ENCODE results near the gene PET100.

The PET100 gene, protein sequence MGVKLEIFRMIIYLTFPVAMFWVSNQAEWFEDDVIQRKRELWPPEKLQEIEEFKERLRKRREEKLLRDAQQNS

DNA sequence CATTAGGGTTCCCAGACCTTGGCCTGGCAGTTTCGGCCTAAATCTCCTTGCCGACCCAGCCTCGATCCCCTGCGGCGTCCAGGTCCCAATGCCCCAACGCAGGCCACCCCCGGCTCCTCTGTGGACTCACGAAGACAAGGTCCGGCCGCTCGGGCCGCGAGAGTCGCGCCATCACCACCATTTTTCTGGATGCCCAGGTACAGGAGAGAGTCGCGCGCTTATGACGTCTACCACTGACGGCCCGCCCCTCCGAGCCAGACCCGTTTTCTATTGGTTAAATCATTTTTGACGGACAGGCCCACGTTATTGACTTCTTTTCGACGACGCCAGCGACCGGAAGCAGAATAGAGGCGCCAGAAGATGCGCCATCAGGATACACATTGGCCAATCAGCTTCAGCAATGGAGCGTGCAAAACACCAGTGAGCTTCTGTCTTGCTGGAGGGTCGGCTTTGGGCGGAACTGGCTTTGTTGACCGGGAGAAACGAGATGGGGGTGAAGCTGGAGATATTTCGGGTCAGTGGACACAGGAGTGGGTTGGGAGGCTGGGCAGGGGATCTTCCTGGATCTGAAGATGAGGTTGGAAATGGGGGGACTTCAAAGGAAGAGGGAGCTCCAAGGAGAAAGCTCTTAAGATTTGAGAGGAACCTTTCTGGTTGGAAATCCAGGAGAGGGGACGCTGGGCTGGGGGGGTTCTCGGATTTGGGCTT lies at the start of gene PET100, which contains the start of gene XAB2:
Gene PET100 (plus strand): TSS at position 447 of the 708 bp plus-strand sequence. CDS start 41 bp downstream, at position 488.
Gene XAB2 (minus strand): TSS at position 199 of the 708 bp plus-strand sequence. CDS start 18 bp downstream, at position 181.
- H4K20me1 ChIP-seq (ENCODE audit: control insufficient read depth, insufficient read depth, low read depth, low read length), result no peaks in the 10 kb centered on the region
- peaks cover 60% of the 10 kb centered on the region for H3K79me2 ChIP-seq (ENCODE audit: control insufficient read depth, low read length)
- H3K36me3 ChIP-seq (ENCODE audit: control insufficient read depth, low read length), result peaks cover 24% of the 10 kb centered on the region

DNA sequence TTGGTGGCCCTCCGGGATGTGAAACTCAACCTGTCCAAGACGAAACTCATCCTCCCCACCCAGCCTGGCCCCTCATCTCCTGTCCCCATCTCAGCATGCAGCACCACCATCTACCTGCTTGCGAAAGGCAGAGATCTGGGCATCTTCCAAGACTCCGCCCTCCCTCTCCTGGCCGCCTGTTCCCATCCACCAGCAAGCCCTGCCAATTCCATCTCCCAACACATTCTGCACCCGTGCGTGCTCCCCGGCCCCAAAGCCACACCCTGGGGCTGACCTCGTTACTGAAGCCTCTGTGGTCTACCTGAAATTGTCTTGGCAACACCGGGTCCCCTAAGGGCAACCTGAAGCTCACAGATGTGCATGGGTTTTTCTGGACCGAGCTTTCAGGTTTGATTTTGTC lies 47.1 kb upstream of the PET100 start:
- Histone ChIP-seq H3F3A (ENCODE audit: control insufficient read depth, insufficient read depth) (no peaks in the 10 kb centered on the region), H3K9me3 (ENCODE audit: control insufficient read depth, insufficient read depth, low read length) (no peaks in the 10 kb centered on the region), H3K4me3 (ENCODE audit: low read length) (no peak overlapping the region), H3K4me2 (ENCODE audit: low read length) (no peak overlapping the region), H3K27ac (ENCODE audit: low read depth, low read length) (no peak overlapping the region), H3K27me3 (ENCODE audit: control insufficient read depth, low read length) (no peaks in the 10 kb centered on the region; the same call in 1 of the 2 replicates), H3K36me3 (ENCODE audit: control insufficient read depth, low read length) (no peaks in the 10 kb centered on the region), H3K9me2 (replicated peaks; ENCODE audit: control insufficient read depth, low read length) (no peaks in the 10 kb centered on the region), H3K79me2 (ENCODE audit: control insufficient read depth, low read length) (no peaks in the 10 kb centered on the region), H3K4me1 (ENCODE audit: control insufficient read depth, low read length) (no peaks in the 10 kb centered on the region), H4K20me1 (ENCODE audit: control insufficient read depth, insufficient read depth, low read depth, low read length) (no peaks in the 10 kb centered on the region)
- no peak for TF ChIP-seq EZH2phosphoT487 (IDR thresholded peaks at IDR 0.05; ENCODE audit: borderline replicate concordance, low read length)
- TF ChIP-seq, protein P1, sequence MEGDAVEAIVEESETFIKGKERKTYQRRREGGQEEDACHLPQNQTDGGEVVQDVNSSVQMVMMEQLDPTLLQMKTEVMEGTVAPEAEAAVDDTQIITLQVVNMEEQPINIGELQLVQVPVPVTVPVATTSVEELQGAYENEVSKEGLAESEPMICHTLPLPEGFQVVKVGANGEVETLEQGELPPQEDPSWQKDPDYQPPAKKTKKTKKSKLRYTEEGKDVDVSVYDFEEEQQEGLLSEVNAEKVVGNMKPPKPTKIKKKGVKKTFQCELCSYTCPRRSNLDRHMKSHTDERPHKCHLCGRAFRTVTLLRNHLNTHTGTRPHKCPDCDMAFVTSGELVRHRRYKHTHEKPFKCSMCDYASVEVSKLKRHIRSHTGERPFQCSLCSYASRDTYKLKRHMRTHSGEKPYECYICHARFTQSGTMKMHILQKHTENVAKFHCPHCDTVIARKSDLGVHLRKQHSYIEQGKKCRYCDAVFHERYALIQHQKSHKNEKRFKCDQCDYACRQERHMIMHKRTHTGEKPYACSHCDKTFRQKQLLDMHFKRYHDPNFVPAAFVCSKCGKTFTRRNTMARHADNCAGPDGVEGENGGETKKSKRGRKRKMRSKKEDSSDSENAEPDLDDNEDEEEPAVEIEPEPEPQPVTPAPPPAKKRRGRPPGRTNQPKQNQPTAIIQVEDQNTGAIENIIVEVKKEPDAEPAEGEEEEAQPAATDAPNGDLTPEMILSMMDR (IDR thresholded peaks at IDR 0.05; ENCODE audit: low read depth, low read length, poor library complexity, severe bottlenecking), result no peak

More for the DNA sequence above, at the start of gene PET100, which contains the start of gene XAB2:
- no peak for TF ChIP-seq EZH2phosphoT487 (IDR thresholded peaks at IDR 0.05; ENCODE audit: borderline replicate concordance, low read length)
- TF ChIP-seq, protein P1 (IDR thresholded peaks at IDR 0.05; ENCODE audit: low read depth, low read length, poor library complexity, severe bottlenecking), result no peak
- Histone ChIP-seq H3K27ac (ENCODE audit: low read depth, low read length) (peak within 1 kb of the TSS; percentile 24), H3K4me2 (ENCODE audit: low read length) (peak within 1 kb of the TSS; percentile 90), H3K27me3 (ENCODE audit: control insufficient read depth, low read length) (no peaks in the 10 kb centered on the region), H3K9me2 (replicated peaks; ENCODE audit: control insufficient read depth, low read length) (no peaks in the 10 kb centered on the region), H3K4me1 (ENCODE audit: control insufficient read depth, low read length) (peaks cover 21% of the 10 kb centered on the region), H3F3A (ENCODE audit: control insufficient read depth, insufficient read depth) (no peaks in the 10 kb centered on the region), H3K9me3 (ENCODE audit: control insufficient read depth, insufficient read depth, low read length) (no peaks in the 10 kb centered on the region), H3K4me3 (ENCODE audit: low read length) (peak within 1 kb of the TSS; percentile 91)

DNA sequence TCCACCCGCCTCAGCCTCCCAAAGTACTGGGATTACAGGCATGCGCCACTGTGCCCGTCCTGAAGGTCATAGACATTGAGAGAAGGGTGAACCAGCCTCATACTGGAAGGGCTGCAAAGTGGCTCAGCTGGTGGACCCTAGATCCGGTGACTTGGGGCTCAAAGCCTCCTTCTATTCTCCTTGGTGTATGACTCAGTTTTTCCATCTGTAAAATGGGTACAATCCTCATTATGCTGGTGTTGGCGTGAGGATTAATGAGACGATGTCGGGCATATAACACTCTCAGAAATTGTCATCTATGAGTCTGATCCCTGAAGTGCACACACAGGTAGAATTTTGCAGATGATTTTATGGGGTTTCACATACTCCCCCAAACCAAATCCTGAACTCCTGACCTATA lies 39.8 kb upstream of the PET100 start:
- TF ChIP-seq EZH2phosphoT487 (IDR thresholded peaks at IDR 0.05; ENCODE audit: borderline replicate concordance, low read length), result no peak
- TF ChIP-seq, protein P1 (IDR thresholded peaks at IDR 0.05; ENCODE audit: low read depth, low read length, poor library complexity, severe bottlenecking), result no peak
- Histone ChIP-seq H3K4me3 (ENCODE audit: low read length) (no peak overlapping the region), H3K9me3 (ENCODE audit: control insufficient read depth, insufficient read depth, low read length) (no peaks in the 10 kb centered on the region), H3K9me2 (replicated peaks; ENCODE audit: control insufficient read depth, low read length) (no peaks in the 10 kb centered on the region), H4K20me1 (ENCODE audit: control insufficient read depth, insufficient read depth, low read depth, low read length) (no peaks in the 10 kb centered on the region), H3K36me3 (ENCODE audit: control insufficient read depth, low read length) (no peaks in the 10 kb centered on the region), H3K4me2 (ENCODE audit: low read length) (no peak overlapping the region), H3F3A (ENCODE audit: control insufficient read depth, insufficient read depth) (no peaks in the 10 kb centered on the region), H3K27ac (ENCODE audit: low read depth, low read length) (no peak overlapping the region), H3K4me1 (ENCODE audit: control insufficient read depth, low read length) (no peaks in the 10 kb centered on the region), H3K27me3 (ENCODE audit: control insufficient read depth, low read length) (no peaks in the 10 kb centered on the region), H3K79me2 (ENCODE audit: control insufficient read depth, low read length) (no peaks in the 10 kb centered on the region)
